ENCODE results near the gene MAGI3.

DNA sequence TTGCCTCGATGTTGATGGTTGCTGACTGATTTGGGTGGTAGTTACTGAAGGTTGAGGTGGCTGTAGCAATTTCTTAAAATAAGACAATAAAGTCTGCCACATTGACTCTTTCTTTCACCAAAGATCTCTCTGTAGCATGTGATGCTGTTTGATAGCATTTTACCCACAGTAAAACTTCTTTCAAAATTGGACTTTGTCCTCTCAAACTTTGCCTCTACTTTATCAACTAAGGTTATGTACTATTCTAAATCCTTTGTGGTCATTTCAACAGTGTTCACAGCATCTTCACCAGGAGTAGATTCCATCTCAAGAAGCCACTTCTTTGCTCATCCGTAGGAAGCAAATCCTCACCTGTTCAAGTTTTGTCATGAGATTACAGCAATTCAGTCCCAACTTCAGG is 275.8 kb downstream of the MAGI3 start:
- no peak for TF ChIP-seq GATA2 (IDR thresholded peaks at IDR 0.05; ENCODE audit: low read depth, low read length)
- no peak for TF ChIP-seq GATA3 (IDR thresholded peaks at IDR 0.05; ENCODE audit: low read depth, low read length)
